Measurements from ENCODE around the gene S100A7.
"Not testable (repeated sequence)": the region's sequence is repeated elsewhere in the genome, so short reads cannot be mapped to it uniquely, and the experiment has no call there.

The S100A7 gene

GRCh38 chr1:153475282-153475681 is 14.8 kb upstream of the S100A7 start:
- no peak for DNase-seq

GRCh38 chr1:153474347-153474746 is 13.9 kb upstream of the S100A7 start:
- no peak for DNase-seq

GRCh38 chr1:153470707-153471106 is 10.3 kb upstream of the S100A7 start:
- DNase-seq: no peak

GRCh38 chr1:153466908-153467307 is 6.5 kb upstream of the S100A7 start:
- DNase-seq: no peak

- peak; percentile 54 for DNase-seq
These were observed 5.6 kb upstream of the S100A7 start for GRCh38 chr1:153465811-153466636.

GRCh38 chr1:153462741-153463140 is 2.3 kb upstream of the S100A7 start:
- not testable (repeated sequence) for DNase-seq

- no peak for DNase-seq
These were observed 796 bp downstream of the S100A7 start for GRCh38 chr1:153459655-153460054.

GRCh38 chr1:153456396-153456795 is 4.1 kb downstream of the S100A7 start:
- DNase-seq: no peak

GRCh38 chr1:153448851-153449250 is 11.6 kb downstream of the S100A7 start:
- not testable (repeated sequence) for DNase-seq

GRCh38 chr1:153447498-153448170 is 12.8 kb downstream of the S100A7 start:
- DNase-seq: no peak

- no peak for DNase-seq
These were observed 16.4 kb downstream of the S100A7 start for GRCh38 chr1:153444078-153444477.

GRCh38 chr1:153443486-153443885 is 17.0 kb downstream of the S100A7 start:
- no peak for DNase-seq

- no peak for DNase-seq
These were observed 19.2 kb downstream of the S100A7 start for GRCh38 chr1:153441238-153441755.

- no peak for DNase-seq
These were observed 21.2 kb downstream of the S100A7 start for GRCh38 chr1:153439273-153439672.

- DNase-seq: no peak
These were observed 21.9 kb downstream of the S100A7 start for GRCh38 chr1:153438599-153438998.

- DNase-seq: no peak
These were observed 23.2 kb downstream of the S100A7 start for GRCh38 chr1:153437236-153437635.

- no peak for DNase-seq
These were observed 25.6 kb downstream of the S100A7 start for GRCh38 chr1:153434746-153435455.

GRCh38 chr1:153432874-153433681 is 27.4 kb downstream of the S100A7 start:
- DNase-seq: no peak

- DNase-seq: no peak
These were observed 28.5 kb downstream of the S100A7 start for GRCh38 chr1:153431928-153432327.

- no peak for DNase-seq
These were observed 29.0 kb downstream of the S100A7 start for GRCh38 chr1:153431427-153431826.

- DNase-seq: no peak
These were observed 29.4 kb downstream of the S100A7 start for GRCh38 chr1:153431002-153431401.

- DNase-seq: no peak
These were observed 29.9 kb downstream of the S100A7 start for GRCh38 chr1:153430561-153430960.

All from T-helper 9 cell (primary cell).